ENCODE measurements around the gene ERBB2. TPM values are rescaled to one million over a fixed set of nuclear protein-coding genes. Genes with fewer than 3 reads are reported as not detected.

Gene ERBB2
- total and polyA plus RNA-seq, 2 donors from 2014 or later, result 76.5 to 186 TPM

DNA sequence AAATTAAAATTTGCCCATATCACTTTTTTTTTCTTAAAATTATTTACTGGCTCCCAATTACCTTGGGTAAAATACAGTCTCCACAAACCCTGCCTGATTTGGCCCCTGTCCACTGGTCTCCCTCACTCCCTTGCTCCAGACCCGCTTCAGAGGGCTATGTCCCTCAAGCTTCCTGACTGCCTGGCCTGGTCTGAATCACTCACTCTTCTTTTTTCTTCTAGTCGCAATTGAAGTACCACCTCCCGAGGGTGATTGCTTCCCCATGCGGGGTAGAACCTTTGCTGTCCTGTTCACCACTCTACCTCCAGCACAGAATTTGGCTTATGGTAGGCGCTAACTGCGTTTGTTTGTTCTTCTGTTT is 11.4 kb upstream of the ERBB2 start:
- Histone ChIP-seq H3K36me3 (ENCODE audit: control insufficient read depth in 2 of 3, insufficient read depth in 3 of 3, low read length in 3 of 3) (no peaks in the 10 kb centered on the region), H3K4me1 (ENCODE audit: control insufficient read depth in 2 of 3, insufficient read depth in 2 of 3, low read depth in 1 of 3, low read length in 3 of 3) (peaks cover 0 to 14% (median 11%) of the 10 kb centered on the region in 3 donors), H3K27me3 (ENCODE audit: control insufficient read depth, insufficient read depth, low read length) (no peaks in the 10 kb centered on the region), H3K9ac (ENCODE audit: low read length in 3 of 3) (peak overlapping the region; percentile 43 to 92 (median 72)), H3K9me3 (ENCODE audit: control insufficient read depth in 2 of 3, insufficient read depth in 1 of 3, low read length in 3 of 3) (no peaks in the 10 kb centered on the region), H3K4me3 (ENCODE audit: low read length in 3 of 3) (peak overlapping the region; percentile 88 to 100 (median 98)), H3K27ac (ENCODE audit: low read depth in 2 of 2, low read length in 2 of 2) (peak overlapping the region; percentile 95 to 96)
- TF ChIP-seq, protein P1, sequence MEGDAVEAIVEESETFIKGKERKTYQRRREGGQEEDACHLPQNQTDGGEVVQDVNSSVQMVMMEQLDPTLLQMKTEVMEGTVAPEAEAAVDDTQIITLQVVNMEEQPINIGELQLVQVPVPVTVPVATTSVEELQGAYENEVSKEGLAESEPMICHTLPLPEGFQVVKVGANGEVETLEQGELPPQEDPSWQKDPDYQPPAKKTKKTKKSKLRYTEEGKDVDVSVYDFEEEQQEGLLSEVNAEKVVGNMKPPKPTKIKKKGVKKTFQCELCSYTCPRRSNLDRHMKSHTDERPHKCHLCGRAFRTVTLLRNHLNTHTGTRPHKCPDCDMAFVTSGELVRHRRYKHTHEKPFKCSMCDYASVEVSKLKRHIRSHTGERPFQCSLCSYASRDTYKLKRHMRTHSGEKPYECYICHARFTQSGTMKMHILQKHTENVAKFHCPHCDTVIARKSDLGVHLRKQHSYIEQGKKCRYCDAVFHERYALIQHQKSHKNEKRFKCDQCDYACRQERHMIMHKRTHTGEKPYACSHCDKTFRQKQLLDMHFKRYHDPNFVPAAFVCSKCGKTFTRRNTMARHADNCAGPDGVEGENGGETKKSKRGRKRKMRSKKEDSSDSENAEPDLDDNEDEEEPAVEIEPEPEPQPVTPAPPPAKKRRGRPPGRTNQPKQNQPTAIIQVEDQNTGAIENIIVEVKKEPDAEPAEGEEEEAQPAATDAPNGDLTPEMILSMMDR (IDR thresholded peaks at IDR 0.05; ENCODE audit: borderline replicate concordance, extremely low read depth, insufficient read depth), result no peak
- peak in 1 of 5 donors; percentile 8 for DNase-seq
- no peak for FAIRE-seq
- intact Hi-C loops (cut with DNase I), result no loop called here

DNA sequence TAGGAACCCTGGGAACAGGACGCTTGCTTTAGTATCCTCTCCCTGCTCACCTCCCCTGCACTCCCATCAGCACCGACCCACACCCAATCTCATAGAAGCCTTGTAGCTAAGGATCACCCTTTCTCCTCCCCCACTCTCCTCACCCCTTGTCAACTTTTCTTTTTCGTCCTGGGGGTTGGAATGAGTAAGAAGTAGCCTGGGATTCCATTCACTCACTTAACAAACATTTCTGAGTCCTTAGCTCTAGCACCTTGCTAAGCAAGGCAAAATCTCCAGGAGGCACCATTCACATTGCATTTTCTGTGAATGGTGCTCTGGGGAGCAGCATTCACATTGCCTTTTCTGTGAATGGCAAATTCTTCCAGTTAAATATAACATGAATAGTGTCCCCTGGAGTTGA is 10.9 kb upstream of the ERBB2 start:
- intact Hi-C loops (cut with DNase I), result no loop called here
- Histone ChIP-seq H3K27ac (ENCODE audit: low read depth in 2 of 2, low read length in 2 of 2) (no peak overlapping the region), H3K9ac (ENCODE audit: low read length in 3 of 3) (no peak overlapping the region), H3K4me1 (ENCODE audit: control insufficient read depth in 2 of 3, insufficient read depth in 2 of 3, low read depth in 1 of 3, low read length in 3 of 3) (peaks cover 0 to 14% (median 11%) of the 10 kb centered on the region in 3 donors), H3K27me3 (ENCODE audit: control insufficient read depth, insufficient read depth, low read length) (no peaks in the 10 kb centered on the region), H3K36me3 (ENCODE audit: control insufficient read depth in 2 of 3, insufficient read depth in 3 of 3, low read length in 3 of 3) (no peaks in the 10 kb centered on the region), H3K9me3 (ENCODE audit: control insufficient read depth in 2 of 3, insufficient read depth in 1 of 3, low read length in 3 of 3) (no peaks in the 10 kb centered on the region), H3K4me3 (ENCODE audit: low read length in 3 of 3) (peak overlapping the region; percentile 88 to 100 (median 98))
- TF ChIP-seq, protein P1 (IDR thresholded peaks at IDR 0.05; ENCODE audit: borderline replicate concordance, extremely low read depth, insufficient read depth), result no peak
- DNase-seq (peak in 1 of 5 donors; percentile 9), FAIRE-seq (no peak)

DNA sequence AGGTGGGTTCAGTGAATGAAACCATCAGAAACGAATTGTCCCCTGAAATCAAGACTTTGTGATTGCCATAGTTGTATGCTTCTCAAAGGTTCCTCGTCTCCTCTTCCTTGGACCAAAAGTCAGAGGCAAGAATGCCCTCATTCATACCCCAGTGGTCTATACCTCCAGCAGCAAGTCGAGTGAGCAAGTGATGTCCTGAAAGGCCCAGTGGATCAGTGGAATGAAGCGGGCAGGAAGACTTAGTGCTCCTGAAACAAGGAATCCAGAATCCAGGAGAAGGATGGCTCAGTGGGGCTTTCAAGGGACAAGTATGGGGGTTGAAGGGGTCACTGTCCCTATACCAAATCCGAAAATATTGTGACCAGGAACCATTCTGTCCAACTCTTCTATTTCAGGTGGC is 5.3 kb upstream of the ERBB2 start:
- Histone ChIP-seq H3K9ac (ENCODE audit: low read length in 3 of 3) (peak overlapping the region in 1 of 3 donors; percentile 75), H3K4me3 (ENCODE audit: low read length in 3 of 3) (no peak overlapping the region), H3K27me3 (ENCODE audit: control insufficient read depth, insufficient read depth, low read length) (no peaks in the 10 kb centered on the region), H3K36me3 (ENCODE audit: control insufficient read depth in 2 of 3, insufficient read depth in 3 of 3, low read length in 3 of 3) (no peaks in the 10 kb centered on the region), H3K9me3 (ENCODE audit: control insufficient read depth in 2 of 3, insufficient read depth in 1 of 3, low read length in 3 of 3) (no peaks in the 10 kb centered on the region), H3K4me1 (ENCODE audit: control insufficient read depth in 2 of 3, insufficient read depth in 2 of 3, low read depth in 1 of 3, low read length in 3 of 3) (peaks cover 5 to 36% (median 19%) of the 10 kb centered on the region in 3 donors), H3K27ac (ENCODE audit: low read depth in 2 of 2, low read length in 2 of 2) (peak overlapping the region; percentile 91 to 93)
- intact Hi-C loops (cut with DNase I), result no loop called here
- FAIRE-seq (no peak), DNase-seq (peak in 1 of 5 donors; percentile 7)
- TF ChIP-seq, protein P1 (IDR thresholded peaks at IDR 0.05; ENCODE audit: borderline replicate concordance, extremely low read depth, insufficient read depth), result no peak

DNA sequence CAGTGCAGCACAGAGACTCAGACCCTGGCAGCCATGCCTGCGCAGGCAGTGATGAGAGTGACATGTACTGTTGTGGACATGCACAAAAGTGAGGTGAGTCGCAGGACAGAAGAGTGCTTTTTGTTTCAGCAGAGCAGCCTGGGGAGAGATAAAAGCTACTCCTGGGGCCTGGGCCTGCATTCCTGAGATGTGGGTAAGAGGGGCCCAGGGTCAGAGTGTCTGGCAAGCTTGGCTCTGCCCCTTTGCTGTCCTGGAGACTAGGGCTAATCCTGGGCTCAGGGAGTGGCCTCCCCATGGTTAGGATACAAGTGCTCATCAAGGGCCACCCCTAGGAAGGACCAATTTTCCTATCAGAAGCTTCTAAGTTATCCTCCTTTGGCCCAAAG is 4.8 kb upstream of the ERBB2 start:
- no peaks in the 10 kb centered on the region for H3K9me3 ChIP-seq (ENCODE audit: control insufficient read depth in 2 of 3, insufficient read depth in 1 of 3, low read length in 3 of 3)
- peak overlapping the region in 1 of 3 donors; percentile 75 for H3K9ac ChIP-seq (ENCODE audit: low read length in 3 of 3)
- DNase-seq (peak in 1 of 5 donors; percentile 22), FAIRE-seq (no peak)
- no peak overlapping the region for H3K4me3 ChIP-seq (ENCODE audit: low read length in 3 of 3)
- TF ChIP-seq, protein P1 (IDR thresholded peaks at IDR 0.05; ENCODE audit: borderline replicate concordance, extremely low read depth, insufficient read depth), result no peak
- peak overlapping the region; percentile 91 to 93 for H3K27ac ChIP-seq (ENCODE audit: low read depth in 2 of 2, low read length in 2 of 2)
- peaks cover 5 to 36% (median 19%) of the 10 kb centered on the region in 3 donors for H3K4me1 ChIP-seq (ENCODE audit: control insufficient read depth in 2 of 3, insufficient read depth in 2 of 3, low read depth in 1 of 3, low read length in 3 of 3)
- intact Hi-C loops (cut with DNase I), result no loop called here
- no peaks in the 10 kb centered on the region for H3K36me3 ChIP-seq (ENCODE audit: control insufficient read depth in 2 of 3, insufficient read depth in 3 of 3, low read length in 3 of 3)
- no peaks in the 10 kb centered on the region for H3K27me3 ChIP-seq (ENCODE audit: control insufficient read depth, insufficient read depth, low read length)

Data from kidney (tissue), 14 donors.